Measurements from ENCODE around the gene GABBR2. TPM values are rescaled to one million over a fixed set of nuclear protein-coding genes. Genes with fewer than 3 reads are reported as not detected.

GABBR2 gene
- total RNA-seq, 2 donors from 2014 or later: not detected

DNA sequence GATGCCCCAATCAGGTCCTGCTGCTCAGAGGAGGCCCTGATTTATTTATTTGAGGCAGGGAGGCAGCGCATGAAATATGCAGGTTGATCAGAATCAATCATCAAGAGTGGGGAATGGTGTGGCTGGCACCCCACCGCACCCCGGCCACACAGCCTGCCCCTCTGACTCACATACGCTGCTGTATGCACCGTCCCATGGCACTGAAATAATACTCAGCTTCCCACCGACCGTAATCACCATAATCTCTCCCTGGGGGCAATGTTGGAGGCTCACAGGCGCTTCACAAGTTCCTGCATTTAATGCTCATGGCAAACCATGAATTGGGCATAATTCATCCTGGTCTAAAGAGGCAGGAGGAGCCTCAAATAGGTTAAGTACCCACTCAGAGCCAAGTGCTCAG, 312.1 kb downstream of the GABBR2 start:
- no peaks in the 10 kb centered on the region for H3K36me3 ChIP-seq (replicated peaks in 1 of 2; ENCODE audit: insufficient read depth in 1 of 2, low read depth in 2 of 2)
- no peaks in the 10 kb centered on the region for H3K9me3 ChIP-seq
- no peaks in the 10 kb centered on the region for H3K27me3 ChIP-seq
- H3K4me1 ChIP-seq: no peaks in the 10 kb centered on the region
- no peak overlapping the region for H3K4me3 ChIP-seq
- ATAC-seq (no peak), DNase-seq (no peak)
- intact Hi-C loops (cut with DNase I): no loop called here
- H3K27ac ChIP-seq: no peak overlapping the region
- 83 to 94% methylated on average over 8 of the region's 8 CpGs for WGBS, 2 donors
- TF ChIP-seq POLR2A (IDR thresholded peaks at IDR 0.05): no peak
- TF ChIP-seq, protein P1, sequence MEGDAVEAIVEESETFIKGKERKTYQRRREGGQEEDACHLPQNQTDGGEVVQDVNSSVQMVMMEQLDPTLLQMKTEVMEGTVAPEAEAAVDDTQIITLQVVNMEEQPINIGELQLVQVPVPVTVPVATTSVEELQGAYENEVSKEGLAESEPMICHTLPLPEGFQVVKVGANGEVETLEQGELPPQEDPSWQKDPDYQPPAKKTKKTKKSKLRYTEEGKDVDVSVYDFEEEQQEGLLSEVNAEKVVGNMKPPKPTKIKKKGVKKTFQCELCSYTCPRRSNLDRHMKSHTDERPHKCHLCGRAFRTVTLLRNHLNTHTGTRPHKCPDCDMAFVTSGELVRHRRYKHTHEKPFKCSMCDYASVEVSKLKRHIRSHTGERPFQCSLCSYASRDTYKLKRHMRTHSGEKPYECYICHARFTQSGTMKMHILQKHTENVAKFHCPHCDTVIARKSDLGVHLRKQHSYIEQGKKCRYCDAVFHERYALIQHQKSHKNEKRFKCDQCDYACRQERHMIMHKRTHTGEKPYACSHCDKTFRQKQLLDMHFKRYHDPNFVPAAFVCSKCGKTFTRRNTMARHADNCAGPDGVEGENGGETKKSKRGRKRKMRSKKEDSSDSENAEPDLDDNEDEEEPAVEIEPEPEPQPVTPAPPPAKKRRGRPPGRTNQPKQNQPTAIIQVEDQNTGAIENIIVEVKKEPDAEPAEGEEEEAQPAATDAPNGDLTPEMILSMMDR (IDR thresholded peaks at IDR 0.05): no peak

DNA sequence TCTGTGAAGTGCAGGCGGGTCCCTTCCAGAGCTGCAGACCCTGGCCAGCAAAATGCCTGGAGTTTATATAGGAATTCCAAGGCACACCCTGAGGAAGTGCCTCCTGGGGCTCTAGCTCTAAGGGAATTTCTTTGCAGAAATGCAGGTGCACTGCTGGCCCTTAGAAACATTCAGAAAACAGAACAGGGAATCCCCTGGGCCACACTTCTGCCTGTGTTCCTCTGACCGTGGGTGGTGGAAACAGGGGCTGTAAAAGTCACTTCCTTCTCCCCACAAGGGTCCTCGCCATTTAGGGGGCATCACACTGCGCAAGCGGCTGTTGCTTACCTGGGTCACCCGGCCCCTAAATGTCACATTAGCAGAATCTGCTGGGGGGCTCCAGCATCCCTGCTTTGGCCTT, 312.5 kb downstream of the GABBR2 start:
- ATAC-seq (no peak), DNase-seq (no peak)
- intact Hi-C loops (cut with DNase I): no loop called here
- Histone ChIP-seq H3K27me3 (no peaks in the 10 kb centered on the region), H3K4me3 (no peak overlapping the region), H3K36me3 (replicated peaks in 1 of 2; ENCODE audit: insufficient read depth in 1 of 2, low read depth in 2 of 2) (no peaks in the 10 kb centered on the region), H3K9me3 (no peaks in the 10 kb centered on the region), H3K4me1 (no peaks in the 10 kb centered on the region), H3K27ac (no peak overlapping the region)
- TF ChIP-seq, protein P1 (IDR thresholded peaks at IDR 0.05): no peak
- no peak for TF ChIP-seq POLR2A (IDR thresholded peaks at IDR 0.05)
- 65 to 73% methylated on average over 5 to 6 of the region's 6 CpGs for WGBS, 2 donors

DNA sequence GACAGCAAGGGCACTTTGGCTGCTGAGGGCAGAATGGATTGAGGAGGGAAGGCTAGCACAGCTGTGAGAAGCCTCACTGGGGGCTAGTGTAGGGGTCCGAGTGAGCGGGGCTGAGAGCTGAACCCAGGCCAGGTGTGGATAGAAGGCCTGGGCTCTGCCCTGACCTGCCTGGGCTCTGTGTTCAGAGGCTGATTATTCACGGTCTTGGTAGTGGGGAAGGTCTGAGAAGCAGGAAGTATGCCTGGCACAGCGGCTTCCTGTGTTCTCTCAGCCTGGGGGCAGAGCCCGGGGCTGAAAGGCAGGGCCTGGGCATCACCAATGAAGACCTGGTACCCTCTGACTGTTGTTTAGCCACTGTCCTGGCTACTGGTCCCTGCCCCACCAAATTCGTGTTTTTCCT, 316.9 kb downstream of the GABBR2 start:
- no peaks in the 10 kb centered on the region for H3K36me3 ChIP-seq (replicated peaks in 1 of 2; ENCODE audit: insufficient read depth in 1 of 2, low read depth in 2 of 2)
- no peak overlapping the region for H3K4me3 ChIP-seq
- ATAC-seq (no peak), DNase-seq (no peak)
- no peaks in the 10 kb centered on the region for H3K4me1 ChIP-seq
- TF ChIP-seq, protein P1 (IDR thresholded peaks at IDR 0.05): no peak
- no peak for TF ChIP-seq POLR2A (IDR thresholded peaks at IDR 0.05)
- intact Hi-C loops (cut with DNase I): no loop called here
- no peaks in the 10 kb centered on the region for H3K9me3 ChIP-seq
- H3K27me3 ChIP-seq: no peaks in the 10 kb centered on the region
- 65 to 67% methylated on average over 6 of the region's 6 CpGs for WGBS, 2 donors
- no peak overlapping the region for H3K27ac ChIP-seq

DNA sequence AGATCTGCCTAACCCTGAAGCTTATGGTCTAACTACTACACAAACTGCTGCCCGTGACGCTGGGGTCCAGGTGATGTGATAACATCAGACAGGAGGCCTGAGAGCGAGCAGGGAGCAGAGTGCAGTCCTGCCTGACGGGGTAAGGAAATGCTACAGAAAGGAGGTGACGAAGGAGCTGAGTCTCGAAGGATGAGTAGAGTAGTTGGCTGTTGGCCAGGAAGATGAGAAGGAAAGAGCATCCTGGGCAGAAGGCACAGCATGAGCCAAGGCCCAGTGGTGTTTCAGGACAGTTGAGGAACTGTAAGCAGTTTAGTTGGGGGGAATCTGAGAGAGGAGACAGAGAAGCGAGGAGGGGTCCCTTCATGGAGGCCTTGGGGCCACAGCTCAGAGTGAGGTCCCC, 317.3 kb downstream of the GABBR2 start:
- no peaks in the 10 kb centered on the region for H3K4me1 ChIP-seq
- H3K4me3 ChIP-seq: no peak overlapping the region
- H3K27ac ChIP-seq: no peak overlapping the region
- TF ChIP-seq, protein P1 (IDR thresholded peaks at IDR 0.05): no peak
- TF ChIP-seq POLR2A (IDR thresholded peaks at IDR 0.05): no peak
- intact Hi-C loops (cut with DNase I): no loop called here
- no peaks in the 10 kb centered on the region for H3K36me3 ChIP-seq (replicated peaks in 1 of 2; ENCODE audit: insufficient read depth in 1 of 2, low read depth in 2 of 2)
- H3K27me3 ChIP-seq: no peaks in the 10 kb centered on the region
- ATAC-seq: no peak
- WGBS, 2 donors: 88 to 94% methylated on average over 7 of the region's 7 CpGs
- no peak for DNase-seq
- H3K9me3 ChIP-seq: no peaks in the 10 kb centered on the region

DNA sequence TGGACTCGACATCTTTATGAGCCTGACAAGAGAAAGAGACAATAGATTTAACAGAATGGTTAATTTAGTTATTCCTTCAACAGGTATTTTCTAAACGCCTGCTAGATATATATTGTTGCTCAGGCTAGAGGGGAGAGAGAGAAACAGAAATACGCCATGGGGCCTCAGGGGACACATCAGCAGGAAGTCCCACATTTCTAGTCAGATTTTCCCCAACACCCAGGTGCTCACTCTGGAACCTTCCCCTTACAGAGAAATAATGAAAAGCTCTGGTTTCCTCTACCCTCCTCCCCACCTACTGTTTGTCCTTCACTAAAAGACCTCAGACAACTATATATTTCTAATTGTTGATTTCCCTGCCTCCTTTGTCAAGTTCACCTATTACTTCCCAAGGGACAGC, 323.0 kb downstream of the GABBR2 start:
- no peaks in the 10 kb centered on the region for H3K9me3 ChIP-seq
- DNase-seq (no peak), ATAC-seq (no peak)
- 90 to 91% methylated on average over 3 of the region's 3 CpGs for WGBS, 2 donors
- H3K27ac ChIP-seq: no peak overlapping the region
- intact Hi-C loops (cut with DNase I): no loop called here
- TF ChIP-seq, protein P1 (IDR thresholded peaks at IDR 0.05): no peak
- TF ChIP-seq POLR2A (IDR thresholded peaks at IDR 0.05): no peak
- no peak overlapping the region for H3K4me3 ChIP-seq
- H3K4me1 ChIP-seq: no peaks in the 10 kb centered on the region
- no peaks in the 10 kb centered on the region for H3K27me3 ChIP-seq
- H3K36me3 ChIP-seq (replicated peaks in 1 of 2; ENCODE audit: insufficient read depth in 1 of 2, low read depth in 2 of 2): no peaks in the 10 kb centered on the region
